Lower leg skin (tissue), 4 donors: ENCODE measurements around the gene LILRA2. TPM values are rescaled to one million over a fixed set of nuclear protein-coding genes. Genes with fewer than 3 reads are reported as not detected.
"Not testable (repeated sequence)": the region's sequence is repeated elsewhere in the genome, so short reads cannot be mapped to it uniquely, and the experiment has no call there.

Experiments
- DNase-seq, 2 donors: peaks; one replicate each; pipeline ENCODE4 v3.0.0-alpha.2; 2019; ENCODE audit warnings: low spot score in 2 of 2
- H3K4me3 ChIP-seq: fragments of 200-600 bp; sonication (generic); 2 replicates; pipeline ENCODE4 v1.5.1; 2017; ENCODE audit warnings: mild to moderate bottlenecking, low read depth; ENCODE audit not compliant: poor library complexity, severe bottlenecking
- CTCF ChIP-seq, 3 donors: fragments of 450-650 bp; IDR thresholded peaks; one replicate each; pipeline ENCODE4 v1.5.1; 2016; ENCODE audit warnings: antibody characterized with exemption in 3 of 3, mild to moderate bottlenecking in 3 of 3, moderate library complexity in 2 of 3
- POLR2A ChIP-seq, 2 donors: fragments of 450-650 bp; IDR thresholded peaks; one replicate each; pipeline ENCODE4 v1.6.1; 2016 to 2017; ENCODE audit warnings: antibody characterized with exemption in 2 of 2, mild to moderate bottlenecking in 1 of 2, moderate library complexity in 1 of 2
- WGBS, 2 donors: methylation state at CpG; one replicate each; pipeline ENCODE4 v1.1.5; 2018; 5-methylcytosine and 5-hydroxymethylcytosine counted together
- intact Hi-C: fragments of 100-400 bp; cut with DNase I; formaldehyde crosslinking; loops from one replicate; pipeline ENCODE4 v1.15.0; 2023; ENCODE audit warnings: low total_unique reads
- total RNA-seq, 4 donors: library from RNA; depleted of rRNA; stranded (reverse); fragments of >200 nt; gene quantifications; one replicate each; pipeline ENCODE4 v1.1.0, GENCODE V29; 2016

Gene LILRA2
- total RNA-seq, 4 donors from 2014 or later = 0.17 to 1.8 (median 0.93) TPM; not detected in 1

- intact Hi-C loops = no loop called here
- no peak for DNase-seq
- WGBS, 2 donors = 73 to 74% methylated on average over 4 of the region's 4 CpGs
- no peak overlapping the region for H3K4me3 ChIP-seq
- TF ChIP-seq POLR2A (IDR thresholded peaks at IDR 0.05) (no peak), CTCF (IDR thresholded peaks at IDR 0.05) (no peak)
Measured at GRCh38 chr19:54622431-54622830, 48.8 kb downstream of the LILRA2 start.

- WGBS, 2 donors = 72 to 76% methylated on average over 5 to 9 of the region's 10 CpGs
- intact Hi-C loops, H3K4me3 ChIP-seq, DNase-seq: not testable (repeated sequence)
Measured at GRCh38 chr19:54624234-54624633, 50.6 kb downstream of the LILRA2 start.

GRCh38 chr19:54624934-54625730 is 51.5 kb downstream of the LILRA2 start:
- WGBS, 2 donors = 73 to 77% methylated on average over 8 to 11 of the region's 15 CpGs
- intact Hi-C loops = not testable (repeated sequence)

GRCh38 chr19:54626757-54627156 is 53.2 kb downstream of the LILRA2 start:
- 76 to 81% methylated on average over 8 of the region's 8 CpGs for WGBS, 2 donors
- H3K4me3 ChIP-seq = no peak overlapping the region
- intact Hi-C loops = no loop called here
- no peak for TF ChIP-seq CTCF (IDR thresholded peaks at IDR 0.05)
- no peak for TF ChIP-seq POLR2A (IDR thresholded peaks at IDR 0.05)
- no peak for DNase-seq

More at GRCh38 chr19:54624934-54625730, 51.5 kb downstream of the LILRA2 start:
- not testable (repeated sequence) for DNase-seq, H3K4me3 ChIP-seq

- intact Hi-C loops = not testable (repeated sequence)
Measured at GRCh38 chr19:54627912-54628311, 54.3 kb downstream of the LILRA2 start.

GRCh38 chr19:54630262-54630661 is 56.7 kb downstream of the LILRA2 start, which contains the start of gene LILRB1:
LILRB1 (plus strand) TSS chr19:54630484; CDS start chr19:54631074, 590 bp downstream.
- intact Hi-C loops, H3K4me3 ChIP-seq, DNase-seq: not testable (repeated sequence)
- 57 to 65% methylated on average over 9 of the region's 9 CpGs for WGBS, 2 donors

More at GRCh38 chr19:54627912-54628311, 54.3 kb downstream of the LILRA2 start:
- not testable (repeated sequence) for H3K4me3 ChIP-seq, DNase-seq
- 53 to 69% methylated on average over 4 of the region's 4 CpGs for WGBS, 2 donors

- DNase-seq = no peak
- 39 to 49% methylated on average over 5 to 6 of the region's 6 CpGs for WGBS, 2 donors
- no peak overlapping the region for H3K4me3 ChIP-seq
- intact Hi-C loops = no loop called here
- TF ChIP-seq POLR2A (IDR thresholded peaks at IDR 0.05) (no peak), CTCF (IDR thresholded peaks at IDR 0.05) (no peak)
Measured at GRCh38 chr19:54630782-54631181, 57.2 kb downstream of the LILRA2 start.

GRCh38 chr19:54631489-54632337 is 58.1 kb downstream of the LILRA2 start:
- 75% methylated on average over 23 of the region's 23 CpGs for WGBS, 2 donors
- H3K4me3 ChIP-seq, DNase-seq, intact Hi-C loops: not testable (repeated sequence)

GRCh38 chr19:54632517-54632916 is 58.9 kb downstream of the LILRA2 start:
- intact Hi-C loops, DNase-seq, H3K4me3 ChIP-seq: not testable (repeated sequence)
- WGBS, 2 donors = 79% methylated on average over 10 to 16 of the region's 16 CpGs
